Smooth muscle cell (in vitro differentiated cells): Measurements from ENCODE around the gene SLC3A2. TPM values are rescaled to one million over a fixed set of nuclear protein-coding genes. Genes with fewer than 3 reads are reported as not detected.

Experiments
- DNase-seq: peaks from one replicate; lab custom pipeline; 2025; ENCODE audit not compliant: unreplicated experiment; lab: John Stamatoyannopoulos, UW
- H2AFZ ChIP-seq: fragments of 200-600 bp; sonication (generic); 2 replicates; pipeline ENCODE4 v1.6.0; 2016; ENCODE audit warnings: antibody characterized with exemption, low read depth, mild to moderate bottlenecking
- H3F3A ChIP-seq: fragments of 200-600 bp; sonication (generic); 2 replicates; pipeline ENCODE4 v1.6.0; 2017; ENCODE audit warnings: antibody characterized with exemption, low read depth
- H3K27ac ChIP-seq: fragments of 200-600 bp; sonication (generic); 2 replicates; pipeline ENCODE4 v1.5.1; 2016; ENCODE audit warnings: low read depth, mild to moderate bottlenecking
- H3K27me3 ChIP-seq: fragments of 200-600 bp; sonication (generic); 2 replicates; pipeline ENCODE4 v1.6.1; 2016; ENCODE audit warnings: low read depth, mild to moderate bottlenecking
- H3K36me3 ChIP-seq: fragments of 200-600 bp; sonication (generic); 2 replicates; pipeline ENCODE4 v1.5.1; 2016; ENCODE audit warnings: low read depth
- H3K4me1 ChIP-seq: fragments of 200-600 bp; sonication (generic); 2 replicates; pipeline ENCODE4 v1.5.1; 2016; ENCODE audit warnings: low read depth
- H3K4me2 ChIP-seq: fragments of 200-600 bp; sonication (generic); 2 replicates; pipeline ENCODE4 v1.6.0; 2016; ENCODE audit warnings: mild to moderate bottlenecking
- H3K4me3 ChIP-seq: fragments of 200-600 bp; sonication (generic); 2 replicates; pipeline ENCODE4 v1.5.1; 2016; ENCODE audit warnings: mild to moderate bottlenecking
- H3K79me2 ChIP-seq: fragments of 200-600 bp; sonication (generic); 2 replicates; pipeline ENCODE4 v1.6.0; 2016; ENCODE audit warnings: low read depth, mild to moderate bottlenecking
- H3K9ac ChIP-seq: fragments of 200-600 bp; sonication (generic); 2 replicates; pipeline ENCODE4 v1.6.0; 2016; ENCODE audit warnings: low read depth
- H3K9me3 ChIP-seq: fragments of 200-600 bp; sonication (generic); replicated peaks from 2 replicates; pipeline ENCODE4 v1.5.1; 2016; ENCODE audit warnings: low read depth
- H4K20me1 ChIP-seq: fragments of 200-600 bp; sonication (generic); 2 replicates; pipeline ENCODE4 v1.6.0; 2016; ENCODE audit warnings: low read depth
- CTCF ChIP-seq: fragments of 200-600 bp; sonication (generic); IDR thresholded peaks from 2 replicates; pipeline ENCODE4 v1.5.1; 2017; ENCODE audit warnings: borderline replicate concordance, mild to moderate bottlenecking, antibody characterized with exemption; ENCODE audit not compliant: insufficient read depth, poor library complexity, severe bottlenecking
- WGBS: methylation state at CpG from one replicate; pipeline ENCODE4 v1.1.7; 2016; ENCODE audit warnings: low lambda C conversion rate; 5-methylcytosine and 5-hydroxymethylcytosine counted together
- polyA plus RNA-seq: library from polyadenylated mRNA; unstranded; fragments of >200 nt; fragmentation: Nextera tagmentation; extraction: Ambion mirVana; gene quantifications from 2 replicates; pipeline ENCODE4 v1.2.1, GENCODE V29; 2016
- total RNA-seq: library from RNA; depleted of rRNA; stranded (reverse); fragments of >200 nt; gene quantifications from 2 replicates; pipeline ENCODE4 v1.2.3, GENCODE V29; 2014

Gene SLC3A2
- total and polyA plus RNA-seq, 2 experiments from 2014 or later: 179 to 181 TPM

DNA sequence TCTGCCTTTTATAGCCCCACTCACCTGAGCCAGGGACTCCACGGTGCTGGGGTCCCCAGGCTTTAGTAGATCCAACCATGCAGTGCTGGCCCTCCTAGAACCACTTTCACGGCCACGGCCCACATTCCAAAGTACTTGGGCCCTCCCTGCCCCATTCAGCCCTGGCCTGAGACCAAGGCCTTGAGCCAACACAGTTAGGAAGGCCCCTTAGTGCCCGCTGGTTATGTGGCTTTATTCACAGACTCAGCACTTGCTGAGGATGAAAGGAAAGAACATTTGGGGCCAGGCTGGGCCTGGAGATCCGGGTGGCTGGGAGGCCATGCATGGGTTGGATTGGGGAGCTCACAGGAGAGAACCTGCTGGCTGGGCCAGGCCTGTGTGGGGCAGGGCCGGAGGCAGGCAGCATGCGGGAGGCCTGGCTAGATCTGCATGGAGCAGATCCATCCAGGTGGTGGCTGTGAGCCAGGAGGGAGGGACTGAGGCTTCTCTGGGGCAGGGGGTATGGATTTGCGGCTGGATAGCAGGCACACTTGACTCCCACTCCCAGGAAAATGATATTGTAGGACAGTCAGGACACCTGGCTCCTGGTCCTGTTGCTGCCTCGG is 27.9 kb downstream of the SLC3A2 start:
- no peaks in the 10 kb centered on the region for H3K36me3 ChIP-seq
- no peak for TF ChIP-seq CTCF
- H3K4me1 ChIP-seq: peaks cover 4% of the 10 kb centered on the region
- no peaks in the 10 kb centered on the region for H3K79me2 ChIP-seq
- no peak overlapping the region for H2AFZ ChIP-seq
- peak overlapping the region; percentile 77 for H3K4me2 ChIP-seq
- WGBS: 90% methylated on average over 9 of the region's 9 CpGs
- no peak overlapping the region for H3K27ac ChIP-seq
- no peak overlapping the region for H3K9ac ChIP-seq
- H3K4me3 ChIP-seq: no peak overlapping the region
- no peaks in the 10 kb centered on the region for H3K27me3 ChIP-seq
- no peaks in the 10 kb centered on the region for H3K9me3 ChIP-seq
- H3F3A ChIP-seq: no peaks in the 10 kb centered on the region
- H4K20me1 ChIP-seq: no peaks in the 10 kb centered on the region
- no peak for DNase-seq

DNA sequence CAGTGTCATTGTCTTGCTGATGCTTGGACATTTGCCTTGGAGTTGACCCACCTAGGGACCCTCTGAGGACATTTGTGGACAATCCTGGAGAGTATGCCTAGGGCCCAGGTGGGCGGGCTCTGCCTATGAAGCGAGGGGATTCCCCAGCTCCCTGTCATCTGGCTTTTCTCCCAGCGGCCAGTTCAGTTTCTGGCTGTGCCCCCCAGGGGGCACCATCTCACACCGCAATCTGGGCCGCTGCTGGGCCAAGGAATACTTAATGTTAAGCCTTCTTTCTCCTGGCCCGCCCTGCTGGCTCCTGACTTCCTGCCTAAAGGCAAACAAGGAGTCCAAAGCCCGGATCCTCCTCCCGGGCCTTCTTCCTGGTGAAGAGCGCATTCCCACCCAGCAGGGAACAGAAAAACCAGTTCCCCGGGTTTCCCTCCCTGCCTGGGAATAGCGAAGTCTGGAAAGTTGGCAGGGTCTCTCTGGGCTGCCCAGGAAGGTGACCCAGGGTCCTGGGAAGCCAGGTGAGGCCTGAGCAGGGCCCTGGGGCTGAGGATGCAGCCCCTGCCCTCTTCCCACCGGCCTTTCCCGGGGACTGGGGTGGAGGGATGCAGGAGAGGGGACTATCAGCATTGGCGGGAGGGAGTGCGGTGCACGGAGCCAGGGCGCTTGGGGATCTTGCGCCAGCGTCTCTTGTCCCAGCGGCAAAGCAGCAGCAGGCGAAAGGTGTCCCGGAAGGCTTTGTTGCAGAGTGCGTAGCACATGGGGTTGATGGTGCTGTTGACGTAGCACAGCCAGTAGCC is 28.6 kb downstream of the SLC3A2 start:
- Histone ChIP-seq H3K27ac (no peak overlapping the region), H3K4me3 (no peak overlapping the region), H3F3A (no peaks in the 10 kb centered on the region), H3K4me1 (peaks cover 4% of the 10 kb centered on the region), H3K4me2 (peak overlapping the region; percentile 77), H3K9me3 (no peaks in the 10 kb centered on the region), H3K79me2 (no peaks in the 10 kb centered on the region), H4K20me1 (no peaks in the 10 kb centered on the region), H3K9ac (no peak overlapping the region), H3K27me3 (no peaks in the 10 kb centered on the region), H2AFZ (peak overlapping the region; percentile 97), H3K36me3 (no peaks in the 10 kb centered on the region)
- DNase-seq: peak; percentile 36
- peak; percentile 71 for TF ChIP-seq CTCF
- WGBS: 40% methylated on average over 20 of the region's 24 CpGs

- WGBS: 94% methylated on average over 27 of the region's 27 CpGs
- H3K9ac ChIP-seq: no peak overlapping the region
- H2AFZ ChIP-seq: no peak overlapping the region
- H4K20me1 ChIP-seq: no peaks in the 10 kb centered on the region
- no peaks in the 10 kb centered on the region for H3F3A ChIP-seq
- no peaks in the 10 kb centered on the region for H3K36me3 ChIP-seq
- H3K27me3 ChIP-seq: no peaks in the 10 kb centered on the region
- H3K4me1 ChIP-seq: peaks cover 4% of the 10 kb centered on the region
- no peaks in the 10 kb centered on the region for H3K9me3 ChIP-seq
- TF ChIP-seq CTCF: no peak
- H3K4me2 ChIP-seq: no peak overlapping the region
- no peak overlapping the region for H3K4me3 ChIP-seq
- H3K79me2 ChIP-seq: no peaks in the 10 kb centered on the region
- no peak overlapping the region for H3K27ac ChIP-seq
- DNase-seq: no peak
Measured at GRCh38 chr11:62910141-62910882, 29.6 kb downstream of the SLC3A2 start.
